GM12865 (cell line): ENCODE measurements around the gene SPPL2C.

Experiments
- DNase-seq: peaks from one replicate; pipeline ENCODE4 v3.0.0; 2010; ENCODE audit warnings: low read depth
- H3K4me3 ChIP-seq: 2 replicates; pipeline ENCODE4 v1.5.1; 2011; ENCODE audit warnings: mild to moderate bottlenecking, low read depth, low read length, control low read depth
- TF ChIP-seq, protein P1 (sequence below): IDR thresholded peaks from 2 replicates; pipeline ENCODE4 v1.5.1; 2011; ENCODE audit warnings: low read length, control low read depth, low read depth, inconsistent platforms; ENCODE audit not compliant: insufficient read depth; ENCODE audit errors: missing control alignments

The SPPL2C gene, protein sequence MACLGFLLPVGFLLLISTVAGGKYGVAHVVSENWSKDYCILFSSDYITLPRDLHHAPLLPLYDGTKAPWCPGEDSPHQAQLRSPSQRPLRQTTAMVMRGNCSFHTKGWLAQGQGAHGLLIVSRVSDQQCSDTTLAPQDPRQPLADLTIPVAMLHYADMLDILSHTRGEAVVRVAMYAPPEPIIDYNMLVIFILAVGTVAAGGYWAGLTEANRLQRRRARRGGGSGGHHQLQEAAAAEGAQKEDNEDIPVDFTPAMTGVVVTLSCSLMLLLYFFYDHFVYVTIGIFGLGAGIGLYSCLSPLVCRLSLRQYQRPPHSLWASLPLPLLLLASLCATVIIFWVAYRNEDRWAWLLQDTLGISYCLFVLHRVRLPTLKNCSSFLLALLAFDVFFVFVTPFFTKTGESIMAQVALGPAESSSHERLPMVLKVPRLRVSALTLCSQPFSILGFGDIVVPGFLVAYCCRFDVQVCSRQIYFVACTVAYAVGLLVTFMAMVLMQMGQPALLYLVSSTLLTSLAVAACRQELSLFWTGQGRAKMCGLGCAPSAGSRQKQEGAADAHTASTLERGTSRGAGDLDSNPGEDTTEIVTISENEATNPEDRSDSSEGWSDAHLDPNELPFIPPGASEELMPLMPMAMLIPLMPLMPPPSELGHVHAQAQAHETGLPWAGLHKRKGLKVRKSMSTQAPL

DNA sequence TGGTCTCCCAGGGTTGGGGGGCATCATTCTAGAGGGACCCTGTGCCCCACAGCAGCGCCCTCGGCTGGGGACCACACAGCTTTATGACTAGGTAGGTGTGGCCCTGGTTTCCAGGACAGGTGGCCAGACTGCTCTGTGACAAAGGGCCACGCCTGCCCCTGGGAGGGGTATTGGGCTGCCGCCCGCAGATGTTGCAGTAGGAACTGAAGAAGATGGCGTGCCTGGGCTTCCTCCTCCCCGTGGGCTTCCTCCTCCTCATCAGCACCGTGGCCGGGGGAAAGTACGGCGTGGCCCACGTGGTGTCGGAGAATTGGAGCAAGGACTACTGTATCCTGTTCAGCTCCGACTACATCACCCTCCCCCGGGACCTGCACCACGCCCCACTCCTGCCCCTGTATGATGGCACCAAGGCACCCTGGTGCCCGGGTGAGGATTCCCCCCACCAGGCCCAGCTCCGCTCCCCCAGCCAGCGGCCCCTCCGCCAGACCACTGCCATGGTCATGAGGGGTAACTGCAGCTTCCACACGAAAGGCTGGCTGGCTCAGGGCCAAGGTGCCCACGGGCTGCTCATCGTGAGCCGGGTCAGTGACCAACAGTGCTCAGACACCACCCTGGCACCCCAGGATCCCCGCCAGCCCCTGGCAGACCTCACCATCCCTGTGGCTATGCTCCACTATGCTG is at the start of gene SPPL2C:
Gene SPPL2C (plus strand): TSS at position 187 of the 681 bp plus-strand sequence. CDS start 26 bp downstream, at position 213.
- DNase-seq: no peak
- H3K4me3 ChIP-seq: no peak within 1 kb of the TSS
- TF ChIP-seq, protein P1, sequence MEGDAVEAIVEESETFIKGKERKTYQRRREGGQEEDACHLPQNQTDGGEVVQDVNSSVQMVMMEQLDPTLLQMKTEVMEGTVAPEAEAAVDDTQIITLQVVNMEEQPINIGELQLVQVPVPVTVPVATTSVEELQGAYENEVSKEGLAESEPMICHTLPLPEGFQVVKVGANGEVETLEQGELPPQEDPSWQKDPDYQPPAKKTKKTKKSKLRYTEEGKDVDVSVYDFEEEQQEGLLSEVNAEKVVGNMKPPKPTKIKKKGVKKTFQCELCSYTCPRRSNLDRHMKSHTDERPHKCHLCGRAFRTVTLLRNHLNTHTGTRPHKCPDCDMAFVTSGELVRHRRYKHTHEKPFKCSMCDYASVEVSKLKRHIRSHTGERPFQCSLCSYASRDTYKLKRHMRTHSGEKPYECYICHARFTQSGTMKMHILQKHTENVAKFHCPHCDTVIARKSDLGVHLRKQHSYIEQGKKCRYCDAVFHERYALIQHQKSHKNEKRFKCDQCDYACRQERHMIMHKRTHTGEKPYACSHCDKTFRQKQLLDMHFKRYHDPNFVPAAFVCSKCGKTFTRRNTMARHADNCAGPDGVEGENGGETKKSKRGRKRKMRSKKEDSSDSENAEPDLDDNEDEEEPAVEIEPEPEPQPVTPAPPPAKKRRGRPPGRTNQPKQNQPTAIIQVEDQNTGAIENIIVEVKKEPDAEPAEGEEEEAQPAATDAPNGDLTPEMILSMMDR: no peak

DNA sequence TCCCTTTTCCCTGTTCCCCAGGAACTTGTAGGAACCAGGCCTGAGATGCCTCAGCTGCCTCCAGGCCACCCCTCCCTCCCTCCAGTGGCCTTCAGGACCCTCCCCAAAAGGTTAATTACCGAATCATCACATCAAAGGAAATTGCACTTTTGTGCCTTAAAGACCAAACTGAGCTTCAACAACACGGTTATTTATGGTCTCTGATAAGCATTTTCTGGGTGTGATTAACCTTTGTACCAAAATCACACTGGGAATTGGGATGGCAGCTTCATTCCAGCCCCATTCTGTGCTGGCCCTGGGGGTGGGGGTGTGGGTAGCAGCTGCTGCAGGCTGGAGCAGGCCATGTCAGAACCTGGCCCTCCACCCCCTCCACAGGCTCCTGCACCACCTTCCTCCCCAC is 43.9 kb upstream of the SPPL2C start:
- H3K4me3 ChIP-seq: no peak overlapping the region
- TF ChIP-seq, protein P1: no peak
- no peak for DNase-seq

DNA sequence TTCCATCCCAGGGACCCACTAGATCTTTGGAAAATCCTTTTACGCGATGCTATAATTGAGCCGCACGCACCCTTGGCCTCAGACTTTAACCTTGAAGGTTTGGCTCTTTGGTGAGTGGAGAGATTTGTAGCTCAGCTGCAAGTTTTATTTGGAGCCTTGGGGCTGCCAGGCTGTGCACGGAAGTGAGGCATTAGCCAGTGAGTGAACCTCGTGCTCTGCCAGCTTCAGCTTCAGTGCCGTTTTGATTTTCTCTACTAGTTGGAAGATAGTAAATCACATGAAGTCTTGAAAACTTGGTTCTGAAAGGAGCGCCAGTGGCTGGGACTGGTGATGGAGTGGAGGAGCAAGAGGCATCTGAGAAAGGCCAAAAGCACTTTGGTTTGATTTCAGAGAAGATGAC is 43.3 kb upstream of the SPPL2C start:
- no peak overlapping the region for H3K4me3 ChIP-seq
- TF ChIP-seq, protein P1: no peak
- DNase-seq: no peak

DNA sequence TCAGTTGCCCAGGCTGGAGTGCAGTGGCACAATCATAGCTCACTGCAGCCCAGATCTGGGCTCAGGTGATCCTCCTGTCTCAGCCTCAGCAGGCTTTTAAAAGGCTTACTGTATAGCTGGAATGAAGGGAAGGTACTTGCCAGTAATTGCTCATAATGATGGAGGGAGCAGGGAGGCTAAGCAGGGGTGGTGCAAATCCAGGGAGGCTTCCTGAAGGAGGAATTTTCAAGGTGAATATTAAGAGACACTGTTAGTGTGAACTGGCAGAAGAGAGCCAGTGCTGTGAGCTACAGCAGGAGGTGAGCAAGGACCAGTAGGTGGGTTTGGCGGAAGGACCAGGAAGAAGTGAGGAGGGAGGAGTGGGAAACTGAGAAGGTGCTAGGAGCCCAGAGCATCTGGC is 35.8 kb upstream of the SPPL2C start:
- no peak for DNase-seq
- TF ChIP-seq, protein P1: no peak
- H3K4me3 ChIP-seq: no peak overlapping the region

DNA sequence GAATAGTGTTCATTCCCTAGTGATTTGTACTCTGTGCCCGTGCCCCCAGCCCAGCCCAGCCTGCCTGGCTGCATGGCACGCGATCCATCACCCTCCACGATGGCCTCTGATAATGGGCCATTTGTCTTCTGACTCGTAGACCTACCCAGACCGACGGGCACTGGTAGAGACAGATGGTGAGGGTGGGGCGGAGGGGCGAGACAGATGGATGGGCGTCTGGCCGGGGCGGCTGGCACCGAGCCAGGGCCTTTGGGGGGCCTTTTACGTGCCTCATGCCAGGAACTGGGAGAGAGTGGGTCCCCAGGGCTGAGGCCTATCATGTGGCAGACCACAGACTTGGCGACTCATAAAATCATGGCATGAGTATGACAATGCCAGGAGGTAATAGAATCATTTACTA is 35.2 kb upstream of the SPPL2C start:
- no peak overlapping the region for H3K4me3 ChIP-seq
- DNase-seq: no peak
- TF ChIP-seq, protein P1: no peak

DNA sequence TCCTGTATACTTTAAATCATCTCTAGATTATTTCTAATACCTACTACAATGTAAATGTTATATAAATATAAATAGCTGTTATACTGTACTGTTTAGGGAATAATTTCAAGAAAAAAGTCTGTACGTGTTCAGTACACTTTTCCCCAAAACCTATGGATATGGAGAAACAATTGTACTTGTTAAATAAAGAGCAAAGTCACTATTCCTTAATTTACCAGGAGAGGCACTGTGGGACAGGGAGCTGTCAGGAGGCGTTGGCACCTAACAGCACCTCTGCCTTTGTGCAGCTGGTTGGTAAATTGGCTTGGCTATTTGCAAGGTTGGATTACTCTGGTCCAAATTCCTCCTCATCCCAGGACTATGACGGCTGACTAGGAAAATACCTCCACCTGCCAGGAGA is 32.6 kb upstream of the SPPL2C start:
- H3K4me3 ChIP-seq: no peak overlapping the region
- DNase-seq: no peak

More for the DNA sequence above, 32.6 kb upstream of the SPPL2C start:
- TF ChIP-seq, protein P1: no peak
